HepG2 (cell line): ENCODE measurements around the gene ZNF433. TPM values are rescaled to one million over a fixed set of nuclear protein-coding genes. Genes with fewer than 3 reads are reported as not detected.

Experiments used
- ETV5 ChIP-seq: IDR thresholded peaks from 2 replicates; pipeline ENCODE4 v1.6.1; 2018; ENCODE audit warnings: missing biosample characterization, missing genetic modification reagents, inconsistent platforms, borderline replicate concordance
- GABPA ChIP-seq, 2 experiments: IDR thresholded peaks; 2 replicates each; pipeline ENCODE4 v1.6.1; 2011 to 2016; ENCODE audit warnings: low read depth in 2 of 2, low read length in 1 of 2, missing biosample characterization in 1 of 2, missing genetic modification characterization in 1 of 2
- HCFC1 ChIP-seq: fragments of 150-350 bp; IDR thresholded peaks from 2 replicates; pipeline ENCODE4 v1.6.1; 2014; ENCODE audit warnings: low read depth, low read length
- HOXA9 ChIP-seq: sonication (generic); formaldehyde crosslinking; IDR thresholded peaks from 2 replicates; pipeline ENCODE4 v1.8.1; 2022; ENCODE audit warnings: missing genetic modification reagents, mild to moderate bottlenecking, moderate library complexity, borderline replicate concordance
- KLF13 ChIP-seq: sonication (generic); formaldehyde crosslinking; IDR thresholded peaks from 2 replicates; pipeline ENCODE4 v1.4.0; 2020; ENCODE audit warnings: mild to moderate bottlenecking, missing genetic modification reagents
- PITX1 ChIP-seq: sonication (generic); formaldehyde crosslinking; IDR thresholded peaks from 2 replicates; pipeline ENCODE4 v1.5.1; 2020; ENCODE audit warnings: mild to moderate bottlenecking, missing genetic modification reagents
- SALL1 ChIP-seq: sonication (generic); formaldehyde crosslinking; IDR thresholded peaks from 2 replicates; pipeline ENCODE4 v1.8.0; 2022; ENCODE audit warnings: mild to moderate bottlenecking, missing genetic modification reagents
- SAP130 ChIP-seq: IDR thresholded peaks from 2 replicates; pipeline ENCODE4 v1.6.1; 2016; ENCODE audit warnings: low read depth
- SRF ChIP-seq: IDR thresholded peaks from 2 replicates; pipeline ENCODE4 v1.6.1; 2011; ENCODE audit warnings: mild to moderate bottlenecking, low read depth, low read length, moderate library complexity
- TAF1 ChIP-seq: sonication (generic); formaldehyde crosslinking; IDR thresholded peaks from 2 replicates; pipeline ENCODE4 v1.4.0; 2020; ENCODE audit warnings: missing genetic modification reagents
- XRCC5 ChIP-seq: fragments of 200-400 bp; formaldehyde crosslinking; optimal IDR thresholded peaks from 2 replicates; pipeline ENCODE3; 2017; ENCODE audit warnings: mild to moderate bottlenecking, low read length
- ZFAT ChIP-seq: sonication (generic); formaldehyde crosslinking; conservative IDR thresholded peaks from 2 replicates; pipeline ENCODE4 v1.8.1; 2023; ENCODE audit warnings: missing genetic modification reagents, inconsistent platforms
- ZNF674 ChIP-seq: sonication (generic); formaldehyde crosslinking; IDR thresholded peaks from 2 replicates; pipeline ENCODE4 v1.5.0; 2020; ENCODE audit warnings: low read depth, mild to moderate bottlenecking, missing genetic modification reagents
- polyA plus RNA-seq, 8 experiments: library from polyadenylated mRNA; depleted of rRNA in 3 of 8; stranded (reverse) in 7 of 8; unstranded in 1 of 8; fragments of >200 nt; fragmentation: Illumina TruSeq in 4 of 8; extraction: Trizol in 4 of 8; gene quantifications; 2 replicates each; pipeline versions ENCODE4 v1.2.1 to v1.2.3, GENCODE V29; 2011 to 2016; ENCODE audit warnings: low read depth in 4 of 8, missing spikeins in 1 of 8, mixed read lengths in 1 of 8; ENCODE audit not compliant: insufficient read depth in 1 of 8
- total RNA-seq, 5 experiments: library from RNA; depleted of rRNA; stranded (reverse); fragments of >200 nt; fragmentation: Illumina TruSeq; extraction: Trizol; gene quantifications; 2 replicates each; pipeline ENCODE4 v1.2.3, GENCODE V29; 2016; ENCODE audit warnings: low read depth in 1 of 5
- TF ChIP-seq, protein P1 (sequence below): sonication (generic); formaldehyde crosslinking; conservative IDR thresholded peaks from 2 replicates; pipeline ENCODE4 v1.8.0; 2022; ENCODE audit warnings: missing genetic modification reagents
- TF ChIP-seq, protein P2 (sequence below), 2 experiments: sonication (generic) in 1 of 2; formaldehyde crosslinking in 1 of 2; IDR thresholded peaks; 2 replicates each; pipeline versions ENCODE4 v1.4.0 to v1.6.1; 2018 to 2020; ENCODE audit warnings: missing genetic modification reagents in 2 of 2, borderline replicate concordance in 1 of 2, low read depth in 1 of 2, mild to moderate bottlenecking in 1 of 2, missing biosample characterization in 1 of 2
- TF ChIP-seq, protein P3 (sequence below): sonication (generic); formaldehyde crosslinking; IDR thresholded peaks from 2 replicates; pipeline ENCODE4 v1.5.0; 2020; ENCODE audit warnings: missing genetic modification reagents, mild to moderate bottlenecking, borderline replicate concordance
- TF ChIP-seq, protein P4 (sequence below): sonication (generic); formaldehyde crosslinking; IDR thresholded peaks from 2 replicates; pipeline ENCODE4 v1.8.1; 2023; ENCODE audit warnings: missing genetic modification reagents, mild to moderate bottlenecking, borderline replicate concordance
- TF ChIP-seq, protein P5 (sequence below): IDR thresholded peaks from 2 replicates; pipeline ENCODE4 v1.6.1; 2016; ENCODE audit warnings: control low read depth
- TF ChIP-seq, protein P6 (sequence below): sonication (generic); formaldehyde crosslinking; IDR thresholded peaks from 2 replicates; pipeline ENCODE4 v1.4.0; 2020; ENCODE audit warnings: missing genetic modification reagents
- TF ChIP-seq, protein P7 (sequence below): sonication (generic); formaldehyde crosslinking; IDR thresholded peaks from 2 replicates; pipeline ENCODE4 v1.4.0; 2020; ENCODE audit warnings: missing genetic modification reagents, borderline replicate concordance

The ZNF433 gene
- total and polyA plus RNA-seq, 2 of the 13 experiments (the other 11 are each of a cell fraction or from before 2014, with no cell fraction given): 1.8 to 4.9 TPM

DNA sequence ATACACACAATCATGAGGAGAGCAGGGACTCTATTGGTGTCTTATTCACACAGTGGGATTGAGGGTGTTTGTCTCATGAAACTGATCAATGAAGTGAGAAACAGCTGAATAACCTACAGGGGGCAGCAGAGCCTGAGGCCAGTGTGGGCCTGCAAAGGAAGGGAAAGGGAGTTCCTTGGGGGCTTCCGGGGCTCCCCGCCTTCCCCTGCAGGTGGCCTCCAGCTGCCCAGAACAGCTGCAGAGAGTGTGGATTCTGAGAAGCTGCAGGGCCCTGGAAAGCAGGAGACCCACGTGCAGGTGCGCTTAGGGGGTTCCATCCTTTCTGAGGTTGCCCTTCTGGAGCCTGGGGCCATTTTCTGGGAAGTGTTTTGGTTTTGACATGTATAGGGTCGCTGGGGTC is 50.5 kb downstream of the ZNF433 start (continued):
- TF ChIP-seq, protein P1, sequence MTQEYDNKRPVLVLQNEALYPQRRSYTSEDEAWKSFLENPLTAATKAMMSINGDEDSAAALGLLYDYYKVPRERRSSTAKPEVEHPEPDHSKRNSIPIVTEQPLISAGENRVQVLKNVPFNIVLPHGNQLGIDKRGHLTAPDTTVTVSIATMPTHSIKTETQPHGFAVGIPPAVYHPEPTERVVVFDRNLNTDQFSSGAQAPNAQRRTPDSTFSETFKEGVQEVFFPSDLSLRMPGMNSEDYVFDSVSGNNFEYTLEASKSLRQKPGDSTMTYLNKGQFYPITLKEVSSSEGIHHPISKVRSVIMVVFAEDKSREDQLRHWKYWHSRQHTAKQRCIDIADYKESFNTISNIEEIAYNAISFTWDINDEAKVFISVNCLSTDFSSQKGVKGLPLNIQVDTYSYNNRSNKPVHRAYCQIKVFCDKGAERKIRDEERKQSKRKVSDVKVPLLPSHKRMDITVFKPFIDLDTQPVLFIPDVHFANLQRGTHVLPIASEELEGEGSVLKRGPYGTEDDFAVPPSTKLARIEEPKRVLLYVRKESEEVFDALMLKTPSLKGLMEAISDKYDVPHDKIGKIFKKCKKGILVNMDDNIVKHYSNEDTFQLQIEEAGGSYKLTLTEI: no peak
- TF ChIP-seq, protein P2, sequence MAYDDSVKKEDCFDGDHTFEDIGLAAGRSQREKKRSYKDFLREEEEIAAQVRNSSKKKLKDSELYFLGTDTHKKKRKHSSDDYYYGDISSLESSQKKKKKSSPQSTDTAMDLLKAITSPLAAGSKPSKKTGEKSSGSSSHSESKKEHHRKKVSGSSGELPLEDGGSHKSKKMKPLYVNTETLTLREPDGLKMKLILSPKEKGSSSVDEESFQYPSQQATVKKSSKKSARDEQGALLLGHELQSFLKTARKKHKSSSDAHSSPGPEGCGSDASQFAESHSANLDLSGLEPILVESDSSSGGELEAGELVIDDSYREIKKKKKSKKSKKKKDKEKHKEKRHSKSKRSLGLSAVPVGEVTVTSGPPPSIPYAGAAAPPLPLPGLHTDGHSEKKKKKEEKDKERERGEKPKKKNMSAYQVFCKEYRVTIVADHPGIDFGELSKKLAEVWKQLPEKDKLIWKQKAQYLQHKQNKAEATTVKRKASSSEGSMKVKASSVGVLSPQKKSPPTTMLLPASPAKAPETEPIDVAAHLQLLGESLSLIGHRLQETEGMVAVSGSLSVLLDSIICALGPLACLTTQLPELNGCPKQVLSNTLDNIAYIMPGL (CRISPR knock-in tag; IDR thresholded peaks at IDR 0.05; ENCODE audit: borderline replicate concordance in 1 of 2, low read depth in 1 of 2): peak; percentile 39 to 49; a peak in 1 of 4 replicates
- TF ChIP-seq ETV5 (CRISPR knock-in tag): peak; percentile 42; the same call in 1 of the 2 replicates
- no peak for TF ChIP-seq ZFAT (CRISPR knock-in tag)
- TF ChIP-seq, protein P3, sequence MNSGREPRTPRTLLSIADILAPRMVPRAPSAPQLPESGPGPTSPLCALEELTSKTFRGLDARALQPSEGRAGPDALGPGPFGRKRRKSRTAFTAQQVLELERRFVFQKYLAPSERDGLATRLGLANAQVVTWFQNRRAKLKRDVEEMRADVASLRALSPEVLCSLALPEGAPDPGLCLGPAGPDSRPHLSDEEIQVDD: no peak
- TF ChIP-seq, protein P4, sequence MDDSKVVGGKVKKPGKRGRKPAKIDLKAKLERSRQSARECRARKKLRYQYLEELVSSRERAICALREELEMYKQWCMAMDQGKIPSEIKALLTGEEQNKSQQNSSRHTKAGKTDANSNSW (CRISPR knock-in tag): no peak
- no peak for TF ChIP-seq SRF
- TF ChIP-seq, protein P5, sequence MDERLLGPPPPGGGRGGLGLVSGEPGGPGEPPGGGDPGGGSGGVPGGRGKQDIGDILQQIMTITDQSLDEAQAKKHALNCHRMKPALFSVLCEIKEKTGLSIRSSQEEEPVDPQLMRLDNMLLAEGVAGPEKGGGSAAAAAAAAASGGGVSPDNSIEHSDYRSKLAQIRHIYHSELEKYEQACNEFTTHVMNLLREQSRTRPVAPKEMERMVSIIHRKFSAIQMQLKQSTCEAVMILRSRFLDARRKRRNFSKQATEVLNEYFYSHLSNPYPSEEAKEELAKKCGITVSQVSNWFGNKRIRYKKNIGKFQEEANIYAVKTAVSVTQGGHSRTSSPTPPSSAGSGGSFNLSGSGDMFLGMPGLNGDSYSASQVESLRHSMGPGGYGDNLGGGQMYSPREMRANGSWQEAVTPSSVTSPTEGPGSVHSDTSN (CRISPR knock-in tag): no peak
- peak; percentile 60 for TF ChIP-seq XRCC5
- no peak for TF ChIP-seq HOXA9
- no peak for TF ChIP-seq PITX1 (CRISPR knock-in tag)
- 0 out of 2 replicates have a peak, but pooled peaks have one; percentile 11 for TF ChIP-seq SALL1 (CRISPR knock-in tag)
- TF ChIP-seq, protein P6, sequence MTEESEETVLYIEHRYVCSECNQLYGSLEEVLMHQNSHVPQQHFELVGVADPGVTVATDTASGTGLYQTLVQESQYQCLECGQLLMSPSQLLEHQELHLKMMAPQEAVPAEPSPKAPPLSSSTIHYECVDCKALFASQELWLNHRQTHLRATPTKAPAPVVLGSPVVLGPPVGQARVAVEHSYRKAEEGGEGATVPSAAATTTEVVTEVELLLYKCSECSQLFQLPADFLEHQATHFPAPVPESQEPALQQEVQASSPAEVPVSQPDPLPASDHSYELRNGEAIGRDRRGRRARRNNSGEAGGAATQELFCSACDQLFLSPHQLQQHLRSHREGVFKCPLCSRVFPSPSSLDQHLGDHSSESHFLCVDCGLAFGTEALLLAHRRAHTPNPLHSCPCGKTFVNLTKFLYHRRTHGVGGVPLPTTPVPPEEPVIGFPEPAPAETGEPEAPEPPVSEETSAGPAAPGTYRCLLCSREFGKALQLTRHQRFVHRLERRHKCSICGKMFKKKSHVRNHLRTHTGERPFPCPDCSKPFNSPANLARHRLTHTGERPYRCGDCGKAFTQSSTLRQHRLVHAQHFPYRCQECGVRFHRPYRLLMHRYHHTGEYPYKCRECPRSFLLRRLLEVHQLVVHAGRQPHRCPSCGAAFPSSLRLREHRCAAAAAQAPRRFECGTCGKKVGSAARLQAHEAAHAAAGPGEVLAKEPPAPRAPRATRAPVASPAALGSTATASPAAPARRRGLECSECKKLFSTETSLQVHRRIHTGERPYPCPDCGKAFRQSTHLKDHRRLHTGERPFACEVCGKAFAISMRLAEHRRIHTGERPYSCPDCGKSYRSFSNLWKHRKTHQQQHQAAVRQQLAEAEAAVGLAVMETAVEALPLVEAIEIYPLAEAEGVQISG (CRISPR knock-in tag): peak; percentile 45; the same call in 1 of the 2 replicates
- 0 out of 2 replicates have a peak, but pooled peaks have one; percentile 19 for TF ChIP-seq GABPA (IDR thresholded peaks at IDR 0.05; ENCODE audit: low read depth, low read length)
- TF ChIP-seq GABPA (CRISPR knock-in tag; IDR thresholded peaks at IDR 0.05; ENCODE audit: low read depth): peak; percentile 57
- TF ChIP-seq ZNF674 (CRISPR knock-in tag): no peak
- TF ChIP-seq SAP130 (CRISPR knock-in tag): peak; percentile 28; the same call in 1 of the 2 replicates
- no peak for TF ChIP-seq TAF1
- no peak for TF ChIP-seq HCFC1
- TF ChIP-seq KLF13 (CRISPR knock-in tag): no peak
- TF ChIP-seq, protein P7, sequence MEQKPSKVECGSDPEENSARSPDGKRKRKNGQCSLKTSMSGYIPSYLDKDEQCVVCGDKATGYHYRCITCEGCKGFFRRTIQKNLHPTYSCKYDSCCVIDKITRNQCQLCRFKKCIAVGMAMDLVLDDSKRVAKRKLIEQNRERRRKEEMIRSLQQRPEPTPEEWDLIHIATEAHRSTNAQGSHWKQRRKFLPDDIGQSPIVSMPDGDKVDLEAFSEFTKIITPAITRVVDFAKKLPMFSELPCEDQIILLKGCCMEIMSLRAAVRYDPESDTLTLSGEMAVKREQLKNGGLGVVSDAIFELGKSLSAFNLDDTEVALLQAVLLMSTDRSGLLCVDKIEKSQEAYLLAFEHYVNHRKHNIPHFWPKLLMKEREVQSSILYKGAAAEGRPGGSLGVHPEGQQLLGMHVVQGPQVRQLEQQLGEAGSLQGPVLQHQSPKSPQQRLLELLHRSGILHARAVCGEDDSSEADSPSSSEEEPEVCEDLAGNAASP (CRISPR knock-in tag): 0 out of 2 replicates have a peak, but pooled peaks have one; percentile 12
